ENCODE measurements around the gene TOMM22. TPM values are rescaled to one million over a fixed set of nuclear protein-coding genes. Genes with fewer than 3 reads are reported as not detected.
A peak's percentile ranks its signal among the peaks of the same experiment; 100 is the strongest.
"Not testable (repeated sequence)": the region's sequence is repeated elsewhere in the genome, so short reads cannot be mapped to it uniquely, and the experiment has no call there.

TOMM22 gene
- total and polyA plus RNA-seq, 2 donors (not counting 1 experiment from before 2014, with no cell fraction given): 61.1 to 80.3 TPM

- TF ChIP-seq CTCF (conservative IDR thresholded peaks at IDR 0.05 in 1 of 2, IDR thresholded peaks at IDR 0.05 in 1 of 2; ENCODE audit: low read depth in 1 of 2, low read length in 2 of 2): no peak
- no peak for TF ChIP-seq EZH2 (IDR thresholded peaks at IDR 0.05; ENCODE audit: low read length, missing control alignments)
- H3K9ac ChIP-seq (ENCODE audit: insufficient read depth, low read length): no peak overlapping the region
- H3K27ac ChIP-seq (ENCODE audit: insufficient read depth, low read length): no peak overlapping the region
- no peaks in the 10 kb centered on the region for H3K79me2 ChIP-seq (ENCODE audit: control insufficient read depth, insufficient read depth, low read length)
- no peaks in the 10 kb centered on the region for H3K27me3 ChIP-seq (ENCODE audit: control insufficient read depth, insufficient read depth, low read length)
- H3K4me1 ChIP-seq (ENCODE audit: control insufficient read depth, extremely low read depth, insufficient read depth, low read length): no peaks in the 10 kb centered on the region
- H3K36me3 ChIP-seq (ENCODE audit: control insufficient read depth, insufficient read depth, low read length): no peaks in the 10 kb centered on the region
- no peak overlapping the region for H3K4me2 ChIP-seq (ENCODE audit: extremely low read depth, insufficient read depth, low read length)
- no peaks in the 10 kb centered on the region for H4K20me1 ChIP-seq (ENCODE audit: control insufficient read depth, extremely low read depth, insufficient read depth, low read length)
- peak in 1 of 2 donors; percentile 52 for DNase-seq (ENCODE audit: low read depth in 2 of 2)
- H3K9me3 ChIP-seq (ENCODE audit: control insufficient read depth, insufficient read depth, low read depth, low read length): no peaks in the 10 kb centered on the region
- H2AFZ ChIP-seq (ENCODE audit: low read length): no peak overlapping the region
- no peak overlapping the region for H3K4me3 ChIP-seq (replicated peaks in 1 of 4; ENCODE audit: control extremely low read depth in 1 of 4, insufficient read depth in 1 of 4, low read depth in 3 of 4, low read length in 4 of 4)
Measured at GRCh38 chr22:38638728-38639127, 43.0 kb upstream of the TOMM22 start.

GRCh38 chr22:38641476-38642040, 40.2 kb upstream of the TOMM22 start:
- Histone ChIP-seq H3K4me2 (ENCODE audit: extremely low read depth, insufficient read depth, low read length) (no peak overlapping the region), H2AFZ (ENCODE audit: low read length) (no peak overlapping the region), H3K9ac (ENCODE audit: insufficient read depth, low read length) (no peak overlapping the region), H3K36me3 (ENCODE audit: control insufficient read depth, insufficient read depth, low read length) (no peaks in the 10 kb centered on the region), H3K27me3 (ENCODE audit: control insufficient read depth, insufficient read depth, low read length) (no peaks in the 10 kb centered on the region), H4K20me1 (ENCODE audit: control insufficient read depth, extremely low read depth, insufficient read depth, low read length) (no peaks in the 10 kb centered on the region), H3K4me3 (replicated peaks in 1 of 4; ENCODE audit: control extremely low read depth in 1 of 4, insufficient read depth in 1 of 4, low read depth in 3 of 4, low read length in 4 of 4) (no peak overlapping the region), H3K79me2 (ENCODE audit: control insufficient read depth, insufficient read depth, low read length) (no peaks in the 10 kb centered on the region), H3K27ac (ENCODE audit: insufficient read depth, low read length) (no peak overlapping the region), H3K4me1 (ENCODE audit: control insufficient read depth, extremely low read depth, insufficient read depth, low read length) (no peaks in the 10 kb centered on the region), H3K9me3 (ENCODE audit: control insufficient read depth, insufficient read depth, low read depth, low read length) (no peaks in the 10 kb centered on the region)
- TF ChIP-seq CTCF (conservative IDR thresholded peaks at IDR 0.05 in 1 of 2, IDR thresholded peaks at IDR 0.05 in 1 of 2; ENCODE audit: low read depth in 1 of 2, low read length in 2 of 2) (no peak), EZH2 (IDR thresholded peaks at IDR 0.05; ENCODE audit: low read length, missing control alignments) (no peak)
- no peak for DNase-seq (ENCODE audit: low read depth in 2 of 2)

- not testable (repeated sequence) for H3K27ac ChIP-seq (ENCODE audit: insufficient read depth, low read length); H2AFZ ChIP-seq (ENCODE audit: low read length); H3K4me3 ChIP-seq (replicated peaks in 1 of 4; ENCODE audit: control extremely low read depth in 1 of 4, insufficient read depth in 1 of 4, low read depth in 3 of 4, low read length in 4 of 4); H3K9me3 ChIP-seq (ENCODE audit: control insufficient read depth, insufficient read depth, low read depth, low read length); H3K4me2 ChIP-seq (ENCODE audit: extremely low read depth, insufficient read depth, low read length); H3K4me1 ChIP-seq (ENCODE audit: control insufficient read depth, extremely low read depth, insufficient read depth, low read length); H3K9ac ChIP-seq (ENCODE audit: insufficient read depth, low read length); H3K27me3 ChIP-seq (ENCODE audit: control insufficient read depth, insufficient read depth, low read length); H4K20me1 ChIP-seq (ENCODE audit: control insufficient read depth, extremely low read depth, insufficient read depth, low read length); H3K79me2 ChIP-seq (ENCODE audit: control insufficient read depth, insufficient read depth, low read length); DNase-seq (ENCODE audit: low read depth in 2 of 2); H3K36me3 ChIP-seq (ENCODE audit: control insufficient read depth, insufficient read depth, low read length)
Measured at GRCh38 chr22:38644245-38644644, 37.5 kb upstream of the TOMM22 start.

Measured in fibroblast of lung (primary cell).